GM19351 (cell line): ENCODE data around the gene ASIC4.

Experiments
- ATAC-seq: cut with Tn5 transposase; IDR thresholded peaks from one replicate; pipeline ENCODE4 v1.9.1; 2021; ENCODE audit warnings: mild to moderate bottlenecking, moderate library complexity; ENCODE audit not compliant: unreplicated experiment

Gene ASIC4

GRCh38 chr2:219531639-219532377 lies 17.5 kb downstream of the ASIC4 start:
- no peak for ATAC-seq

- no peak for ATAC-seq
Measured at GRCh38 chr2:219532378-219532649, 18.0 kb downstream of the ASIC4 start.

- no peak for ATAC-seq
Measured at GRCh38 chr2:219533930-219534661, 19.8 kb downstream of the ASIC4 start.

- ATAC-seq: no peak
Measured at GRCh38 chr2:219536425-219536824, 22.1 kb downstream of the ASIC4 start.

GRCh38 chr2:219536967-219537366 lies 22.7 kb downstream of the ASIC4 start:
- ATAC-seq: no peak

GRCh38 chr2:219537657-219538488 lies 23.6 kb downstream of the ASIC4 start:
- no peak for ATAC-seq

GRCh38 chr2:219538504-219538951 lies 24.2 kb downstream of the ASIC4 start:
- ATAC-seq: no peak

- no peak for ATAC-seq
Measured at GRCh38 chr2:219538956-219539788, 24.9 kb downstream of the ASIC4 start.

- no peak for ATAC-seq
Measured at GRCh38 chr2:219539926-219540678, 25.8 kb downstream of the ASIC4 start.

GRCh38 chr2:219540784-219541504 lies 26.7 kb downstream of the ASIC4 start:
- no peak for ATAC-seq

- ATAC-seq: peak; percentile 57
Measured at GRCh38 chr2:219541611-219542180, 27.4 kb downstream of the ASIC4 start.

GRCh38 chr2:219542931-219543595 lies 28.8 kb downstream of the ASIC4 start:
- peak; percentile 32 for ATAC-seq

GRCh38 chr2:219543596-219544358 lies 29.5 kb downstream of the ASIC4 start, which contains the start of the genes CHPF and TMEM198:
Gene CHPF (minus strand): TSS chr2:219543809. CDS start chr2:219543538, 271 bp downstream.
Gene TMEM198 (plus strand): TSS chr2:219544028. CDS start chr2:219544728, 700 bp downstream.
- ATAC-seq: peak; percentile 75

- ATAC-seq: no peak
Measured at GRCh38 chr2:219544567-219544966, 30.3 kb downstream of the ASIC4 start.

- no peak for ATAC-seq
Measured at GRCh38 chr2:219545295-219545942, 31.1 kb downstream of the ASIC4 start.

- ATAC-seq: no peak
Measured at GRCh38 chr2:219545943-219546352, 31.7 kb downstream of the ASIC4 start.

- ATAC-seq: no peak
Measured at GRCh38 chr2:219547621-219548020, 33.3 kb downstream of the ASIC4 start.
